Stomach (tissue), 9 donors: ENCODE measurements around the gene GPANK1. TPM values are rescaled to one million over a fixed set of nuclear protein-coding genes. Genes with fewer than 3 reads are reported as not detected.

ENCODE experiments used
- DNase-seq, 2 donors: peaks; one replicate each; pipeline versions ENCODE4 v3.0.0 to v3.0.0-alpha.2; 2013 to 2019
- H3K27ac ChIP-seq, 5 donors: fragments of 200-600 bp in 4 of 5; sonication (generic) in 4 of 5; one replicate each; pipeline ENCODE4 v1.5.1; 2013 to 2019; ENCODE audit warnings: mild to moderate bottlenecking in 1 of 5, moderate library complexity in 1 of 5
- H3K27me3 ChIP-seq, 3 donors: fragments of 200-600 bp; sonication (generic); one replicate each; pipeline ENCODE4 v1.5.1; 2017 to 2019; ENCODE audit warnings: mixed run types in 1 of 3
- H3K36me3 ChIP-seq, 4 donors: fragments of 200-600 bp; sonication (generic); 1 replicate in 3 of 4; 2 replicates in 1 of 4; pipeline ENCODE4 v1.5.1; 2016 to 2019
- H3K4me1 ChIP-seq, 4 donors: fragments of 200-600 bp; sonication (generic); one replicate each; pipeline ENCODE4 v1.5.1; 2016 to 2019
- H3K4me3 ChIP-seq, 4 donors: fragments of 200-600 bp; sonication (generic) in 3 of 4; one replicate each; pipeline ENCODE4 v1.5.1; 2016 to 2019; ENCODE audit warnings: mild to moderate bottlenecking in 1 of 4
- H3K9me3 ChIP-seq, 4 donors: fragments of 200-600 bp; sonication (generic); one replicate each; pipeline ENCODE4 v1.5.1; 2016 to 2019
- EP300 ChIP-seq: sonication (generic); formaldehyde crosslinking; IDR thresholded peaks from one replicate; pipeline ENCODE4 v1.6.1; 2017; ENCODE audit warnings: antibody characterized with exemption
- POLR2A ChIP-seq, 4 donors: fragments of 450-650 bp; IDR thresholded peaks; one replicate each; pipeline ENCODE4 v1.6.1; 2016; ENCODE audit warnings: antibody characterized with exemption in 4 of 4, control low read depth in 2 of 4, mild to moderate bottlenecking in 1 of 4, moderate library complexity in 1 of 4
- POLR2AphosphoS5 ChIP-seq, 3 donors: sonication (generic); formaldehyde crosslinking; IDR thresholded peaks; one replicate each; pipeline ENCODE4 v1.6.1; 2016; ENCODE audit warnings: antibody characterized with exemption in 3 of 3
- WGBS, 5 donors: extraction: QIAGEN DNeasy Blood & Tissue Kit in 3 of 5; methylation state at CpG; one replicate each; pipeline versions ENCODE4 v1.1.5 to v1.1.7; 2013 to 2018; 5-methylcytosine and 5-hydroxymethylcytosine counted together
- intact Hi-C: fragments of 100-400 bp; cut with DNase I; formaldehyde crosslinking; loops from one replicate; pipeline ENCODE4 v1.15.1; 2023; ENCODE audit warnings: low total_unique reads
- polyA plus RNA-seq, 3 donors: library from polyadenylated mRNA; stranded (reverse); fragments of 200-250 nt; gene quantifications; one replicate each; pipeline ENCODE4 v1.2.3, GENCODE V29; 2013
- total RNA-seq, 5 donors: library from RNA; depleted of rRNA; stranded (reverse); fragments of >200 nt; gene quantifications; one replicate each; pipeline versions ENCODE4 v1.1.0 to v1.2.3, GENCODE V29; 2014 to 2016
- TF ChIP-seq, protein P1 (sequence below), 7 experiments: fragments of 450-650 bp in 4 of 7; fragments of 200-600 bp in 3 of 7; sonication (generic) in 3 of 7; IDR thresholded peaks; one replicate each; pipeline ENCODE4 v1.5.1; 2016 to 2019; ENCODE audit warnings: antibody characterized with exemption in 7 of 7, control low read depth in 2 of 7, mild to moderate bottlenecking in 1 of 7
- donor health status: healthy with polysubstance abuse.
- donor health status: Bipolar disorder and iron deficiency.
- donor health status: healthy.

GPANK1 gene
- total and polyA plus RNA-seq, 8 donors = 5.8 to 36.8 (median 13.2) TPM

DNA sequence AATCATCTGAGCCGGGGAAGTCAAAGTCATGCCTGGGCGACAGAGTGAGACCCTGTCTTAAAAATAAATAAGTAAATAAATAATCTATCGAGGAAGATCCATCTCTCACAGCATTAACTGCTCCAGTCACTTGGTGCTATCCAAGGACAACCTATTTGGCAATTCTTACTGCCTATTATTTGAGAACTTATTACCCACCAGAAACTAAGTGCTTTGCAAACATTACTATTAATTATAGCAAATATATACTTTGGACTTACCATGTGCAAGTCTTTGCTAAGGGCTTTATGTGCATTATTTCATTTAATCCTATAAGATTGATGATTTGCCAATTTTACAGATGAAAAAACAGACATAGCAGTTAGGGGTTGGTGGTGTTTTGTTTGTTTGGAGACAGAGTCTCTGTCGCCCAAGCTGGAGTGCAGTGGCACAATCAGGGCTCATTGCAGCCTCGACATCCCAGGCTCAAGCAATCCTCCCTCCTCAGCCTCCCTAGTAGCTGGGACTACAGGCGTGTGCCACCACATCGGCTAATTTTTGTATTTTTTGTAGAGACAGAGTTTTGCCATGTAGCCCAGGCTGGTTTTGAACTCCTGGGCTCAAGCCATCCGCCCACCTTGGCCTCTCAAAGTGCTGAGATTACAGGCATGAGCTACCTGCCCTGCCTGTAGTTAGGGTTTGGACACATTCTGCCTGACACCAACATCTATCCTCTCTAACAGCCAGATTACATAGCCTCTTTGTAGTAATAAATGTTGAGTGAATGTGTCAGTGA is 10.0 kb downstream of the GPANK1 start:
- DNase-seq = no peak
- 82 to 88% (median 86%) methylated on average over 8 of the region's 8 CpGs for WGBS, 5 donors
- peaks cover 35 to 75% (median 64%) of the 10 kb centered on the region in 4 donors for H3K4me1 ChIP-seq
- H3K27ac ChIP-seq = no peak overlapping the region
- intact Hi-C loops = no loop called here
- no peak for TF ChIP-seq POLR2AphosphoS5 (IDR thresholded peaks at IDR 0.05)
- TF ChIP-seq, protein P1, sequence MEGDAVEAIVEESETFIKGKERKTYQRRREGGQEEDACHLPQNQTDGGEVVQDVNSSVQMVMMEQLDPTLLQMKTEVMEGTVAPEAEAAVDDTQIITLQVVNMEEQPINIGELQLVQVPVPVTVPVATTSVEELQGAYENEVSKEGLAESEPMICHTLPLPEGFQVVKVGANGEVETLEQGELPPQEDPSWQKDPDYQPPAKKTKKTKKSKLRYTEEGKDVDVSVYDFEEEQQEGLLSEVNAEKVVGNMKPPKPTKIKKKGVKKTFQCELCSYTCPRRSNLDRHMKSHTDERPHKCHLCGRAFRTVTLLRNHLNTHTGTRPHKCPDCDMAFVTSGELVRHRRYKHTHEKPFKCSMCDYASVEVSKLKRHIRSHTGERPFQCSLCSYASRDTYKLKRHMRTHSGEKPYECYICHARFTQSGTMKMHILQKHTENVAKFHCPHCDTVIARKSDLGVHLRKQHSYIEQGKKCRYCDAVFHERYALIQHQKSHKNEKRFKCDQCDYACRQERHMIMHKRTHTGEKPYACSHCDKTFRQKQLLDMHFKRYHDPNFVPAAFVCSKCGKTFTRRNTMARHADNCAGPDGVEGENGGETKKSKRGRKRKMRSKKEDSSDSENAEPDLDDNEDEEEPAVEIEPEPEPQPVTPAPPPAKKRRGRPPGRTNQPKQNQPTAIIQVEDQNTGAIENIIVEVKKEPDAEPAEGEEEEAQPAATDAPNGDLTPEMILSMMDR (IDR thresholded peaks at IDR 0.05) = no peak
- TF ChIP-seq POLR2A (IDR thresholded peaks at IDR 0.05) = no peak
- TF ChIP-seq EP300 = no peak
- no peaks in the 10 kb centered on the region for H3K27me3 ChIP-seq
- H3K36me3 ChIP-seq = peaks cover 7 to 46% (median 39%) of the 10 kb centered on the region in 4 donors
- no peaks in the 10 kb centered on the region for H3K9me3 ChIP-seq
- no peak overlapping the region for H3K4me3 ChIP-seq

- intact Hi-C loops = no loop called here
- peak in 1 of 4 donors; percentile 37 for TF ChIP-seq POLR2A (IDR thresholded peaks at IDR 0.05)
- TF ChIP-seq, protein P1 (IDR thresholded peaks at IDR 0.05) = peak in 1 of 7 experiments; percentile 3
- TF ChIP-seq EP300 = no peak
- peak in 2 of 3 donors; percentile 78 to 80 for TF ChIP-seq POLR2AphosphoS5 (IDR thresholded peaks at IDR 0.05)
- H3K4me1 ChIP-seq = peaks cover 20 to 67% (median 51%) of the 10 kb centered on the region in 4 donors
- WGBS, 5 donors = 7 to 9% (median 7%) methylated on average over 37 of the region's 37 CpGs
- peak overlapping the region; percentile 67 to 87 (median 82) for H3K4me3 ChIP-seq
- DNase-seq = peak in 1 of 2 donors; percentile 89
- peaks cover 24 to 63% (median 54%) of the 10 kb centered on the region in 4 donors for H3K36me3 ChIP-seq
- H3K9me3 ChIP-seq = no peaks in the 10 kb centered on the region
- peak overlapping the region; percentile 97 to 99 (median 98) for H3K27ac ChIP-seq
- H3K27me3 ChIP-seq = no peaks in the 10 kb centered on the region
These were observed 11.7 kb downstream of the GPANK1 start for GRCh38 chr6:31652925-31653724.

- WGBS, 5 donors = 0 to 2% (median 1%) methylated on average over 15 to 29 of the region's 29 CpGs
- intact Hi-C loops = no loop called here
- H3K27ac ChIP-seq = peak overlapping the region; percentile 97 to 99 (median 98)
- peak overlapping the region; percentile 67 to 87 (median 82) for H3K4me3 ChIP-seq
- peaks cover 16 to 55% (median 39%) of the 10 kb centered on the region in 4 donors for H3K4me1 ChIP-seq
- TF ChIP-seq, protein P1 (IDR thresholded peaks at IDR 0.05) = no peak
- TF ChIP-seq POLR2A (IDR thresholded peaks at IDR 0.05) (no peak), POLR2AphosphoS5 (IDR thresholded peaks at IDR 0.05) (peak in 2 of 3 donors; percentile 20 to 34), EP300 (no peak)
- peaks cover 31 to 65% (median 56%) of the 10 kb centered on the region in 4 donors for H3K36me3 ChIP-seq
- DNase-seq = peak in 1 of 2 donors; percentile 93
- H3K9me3 ChIP-seq = no peaks in the 10 kb centered on the region
- no peaks in the 10 kb centered on the region for H3K27me3 ChIP-seq
These were observed 13.1 kb downstream of the GPANK1 start for GRCh38 chr6:31651602-31652191.

DNA sequence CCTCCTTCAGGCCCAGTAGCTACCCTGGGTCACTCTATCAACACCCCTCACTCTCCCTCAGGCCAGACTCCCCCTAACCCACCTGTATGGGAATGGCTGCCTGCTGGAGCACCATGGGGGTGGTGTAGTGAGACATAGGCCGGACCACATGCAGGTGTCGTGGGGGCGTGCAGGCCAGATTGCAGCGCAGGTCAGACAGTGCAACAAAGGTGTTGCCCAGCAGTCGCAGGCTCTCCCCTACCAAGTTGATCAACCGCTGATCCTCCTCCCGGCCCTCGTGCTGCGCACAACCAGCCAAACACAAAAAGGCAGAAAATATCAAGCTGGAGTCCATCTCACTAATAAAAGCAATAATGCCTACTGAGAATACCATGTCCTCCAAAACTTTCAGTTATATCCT is 19.5 kb downstream of the GPANK1 start:
- DNase-seq = no peak
- peaks cover 93 to 100% (median 99%) of the 10 kb centered on the region in 4 donors for H3K36me3 ChIP-seq
- H3K27me3 ChIP-seq = no peaks in the 10 kb centered on the region
- 93 to 96% (median 95%) methylated on average over 9 of the region's 9 CpGs for WGBS, 5 donors
- no peak overlapping the region for H3K27ac ChIP-seq
- H3K4me1 ChIP-seq = peaks cover 0 to 15% (median 7%) of the 10 kb centered on the region in 4 donors
- H3K9me3 ChIP-seq = no peaks in the 10 kb centered on the region
- intact Hi-C loops = no loop called here
- TF ChIP-seq POLR2AphosphoS5 (IDR thresholded peaks at IDR 0.05) (no peak), EP300 (no peak), POLR2A (IDR thresholded peaks at IDR 0.05) (no peak)
- TF ChIP-seq, protein P1 (IDR thresholded peaks at IDR 0.05) = no peak
- H3K4me3 ChIP-seq = no peak overlapping the region
